Kidney epithelial cell (primary cell): ENCODE measurements around the gene SLC12A9. TPM values are rescaled to one million over a fixed set of nuclear protein-coding genes. Genes with fewer than 3 reads are reported as not detected.

Experiments used
- DNase-seq: peaks from one replicate; pipeline ENCODE4 v3.0.0-alpha.2; 2010; ENCODE audit warnings: low read depth
- H3K27me3 ChIP-seq: 2 replicates; pipeline ENCODE4 v1.6.0; 2011; ENCODE audit warnings: low read length; ENCODE audit not compliant: control insufficient read depth, insufficient read depth
- H3K36me3 ChIP-seq: 2 replicates; pipeline ENCODE4 v1.5.1; 2011; ENCODE audit warnings: low read length; ENCODE audit not compliant: control insufficient read depth, insufficient read depth
- H3K4me3 ChIP-seq: 2 replicates; pipeline ENCODE4 v1.5.1; 2011; ENCODE audit warnings: low read depth, mild to moderate bottlenecking, control low read depth, low read length
- total RNA-seq: library from RNA; depleted of rRNA; stranded (reverse); fragments of >200 nt; gene quantifications from 2 replicates; pipeline ENCODE4 v1.2.3, GENCODE V29; 2015
- TF ChIP-seq, protein P1 (sequence below): IDR thresholded peaks from 2 replicates; pipeline ENCODE4 v1.5.1; 2011; ENCODE audit warnings: mild to moderate bottlenecking, moderate library complexity, low read length, control low read depth, inconsistent platforms; ENCODE audit not compliant: insufficient read depth, poor library complexity, severe bottlenecking

SLC12A9 gene
- total RNA-seq, 1 donor from 2014 or later = 15.7 TPM

DNA sequence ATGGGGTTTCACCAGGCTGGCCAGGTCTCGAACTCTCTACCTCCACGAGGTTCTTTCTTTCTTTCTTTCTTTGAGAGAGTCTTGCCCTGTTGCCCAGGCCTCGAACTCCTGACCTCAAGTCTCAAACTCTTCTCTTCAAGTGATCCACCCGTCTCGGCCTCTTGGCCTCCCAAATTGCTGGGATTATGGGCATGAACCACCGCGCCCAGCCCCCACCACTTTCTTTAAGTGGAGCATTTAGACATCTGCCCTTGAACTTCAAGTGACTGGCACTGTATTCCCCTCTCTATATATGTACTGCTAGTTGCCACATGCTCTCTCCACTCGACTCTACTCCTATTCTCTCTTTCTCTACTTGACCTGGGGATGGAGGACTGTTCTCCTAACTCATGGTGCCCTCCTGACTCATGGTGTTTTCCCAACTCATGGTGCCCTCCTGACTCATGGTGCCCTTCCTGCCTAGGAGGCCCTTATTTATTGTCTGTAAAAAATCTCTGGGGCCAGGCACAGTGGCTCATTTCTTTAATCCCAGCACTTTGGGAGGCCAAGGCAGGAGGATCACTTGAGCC is 62.5 kb downstream of the SLC12A9 start:
- H3K36me3 ChIP-seq = no peaks in the 10 kb centered on the region
- H3K4me3 ChIP-seq = no peak overlapping the region
- no peaks in the 10 kb centered on the region for H3K27me3 ChIP-seq
- no peak for DNase-seq
- TF ChIP-seq, protein P1, sequence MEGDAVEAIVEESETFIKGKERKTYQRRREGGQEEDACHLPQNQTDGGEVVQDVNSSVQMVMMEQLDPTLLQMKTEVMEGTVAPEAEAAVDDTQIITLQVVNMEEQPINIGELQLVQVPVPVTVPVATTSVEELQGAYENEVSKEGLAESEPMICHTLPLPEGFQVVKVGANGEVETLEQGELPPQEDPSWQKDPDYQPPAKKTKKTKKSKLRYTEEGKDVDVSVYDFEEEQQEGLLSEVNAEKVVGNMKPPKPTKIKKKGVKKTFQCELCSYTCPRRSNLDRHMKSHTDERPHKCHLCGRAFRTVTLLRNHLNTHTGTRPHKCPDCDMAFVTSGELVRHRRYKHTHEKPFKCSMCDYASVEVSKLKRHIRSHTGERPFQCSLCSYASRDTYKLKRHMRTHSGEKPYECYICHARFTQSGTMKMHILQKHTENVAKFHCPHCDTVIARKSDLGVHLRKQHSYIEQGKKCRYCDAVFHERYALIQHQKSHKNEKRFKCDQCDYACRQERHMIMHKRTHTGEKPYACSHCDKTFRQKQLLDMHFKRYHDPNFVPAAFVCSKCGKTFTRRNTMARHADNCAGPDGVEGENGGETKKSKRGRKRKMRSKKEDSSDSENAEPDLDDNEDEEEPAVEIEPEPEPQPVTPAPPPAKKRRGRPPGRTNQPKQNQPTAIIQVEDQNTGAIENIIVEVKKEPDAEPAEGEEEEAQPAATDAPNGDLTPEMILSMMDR = no peak

Other genes with a start within 250 kb of the SLC12A9 start
- gene MOSPD3, start 240.2 kb upstream of the SLC12A9 start, total RNA-seq = 14.5 and 23.3 TPM in 2 replicates
- gene TFR2, start 211.2 kb upstream of the SLC12A9 start, total RNA-seq = 0.34 and 0.71 TPM in 2 replicates
- gene ACTL6B, start 196.3 kb upstream of the SLC12A9 start, total RNA-seq = not detected in 2 replicates
- 330 and 391 TPM in 2 replicates for gene GNB2, start 179.0 kb upstream of the SLC12A9 start, total RNA-seq
- 23.1 and 23.5 TPM in 2 replicates for gene GIGYF1, start 158.5 kb upstream of the SLC12A9 start, total RNA-seq
- gene POP7, start 146.6 kb upstream of the SLC12A9 start, total RNA-seq = 46.1 and 52.8 TPM in 2 replicates
- not detected in 2 replicates for gene EPO, start 132.2 kb upstream of the SLC12A9 start, total RNA-seq
- not detected in 2 replicates for gene ZAN, start 119.1 kb upstream of the SLC12A9 start, total RNA-seq
- gene EPHB4, start 25.2 kb upstream of the SLC12A9 start, total RNA-seq = 138 TPM in 2 replicates
- gene TRIP6, start 14.7 kb downstream of the SLC12A9 start, total RNA-seq = 113 and 114 TPM in 2 replicates
- gene SRRT, start 22.4 kb downstream of the SLC12A9 start, total RNA-seq = 65.9 and 67.9 TPM in 2 replicates
- 1.6 and 4.3 TPM in 2 replicates for gene UFSP1, start 37.0 kb downstream of the SLC12A9 start, total RNA-seq
- gene ACHE, start 43.2 kb downstream of the SLC12A9 start, total RNA-seq = 1.3 and 6.4 TPM in 2 replicates
- gene MUC3A, start 96.8 kb downstream of the SLC12A9 start, total RNA-seq = 0.17 and 0.34 TPM in 2 replicates
- 2.9 and 4.2 TPM in 2 replicates for gene MUC12, start 116.9 kb downstream of the SLC12A9 start, total RNA-seq
- gene MUC17, start 167.4 kb downstream of the SLC12A9 start, total RNA-seq = not detected in 2 replicates
- 15.8 and 16.7 TPM in 2 replicates for gene TRIM56, start 232.8 kb downstream of the SLC12A9 start, total RNA-seq